HG03442 (cell line): ENCODE measurements around the gene ST14.

ENCODE experiments used
- ATAC-seq: cut with Tn5 transposase; IDR thresholded peaks from one replicate; pipeline ENCODE4 v1.9.1; 2021; ENCODE audit warnings: mild to moderate bottlenecking, moderate library complexity; ENCODE audit not compliant: unreplicated experiment

ST14 gene

GRCh38 chr11:130133716-130134115 is 25.9 kb upstream of the ST14 start:
- no peak for ATAC-seq

- ATAC-seq = no peak
Observed at GRCh38 chr11:130136107-130136506, 23.5 kb upstream of the ST14 start.

- ATAC-seq = no peak
Observed at GRCh38 chr11:130137999-130138398, 21.6 kb upstream of the ST14 start.

- ATAC-seq = no peak
Observed at GRCh38 chr11:130139401-130139800, 20.2 kb upstream of the ST14 start.

GRCh38 chr11:130141561-130142341 is 17.8 kb upstream of the ST14 start:
- no peak for ATAC-seq

GRCh38 chr11:130144141-130144540 is 15.4 kb upstream of the ST14 start:
- ATAC-seq = no peak

- no peak for ATAC-seq
Observed at GRCh38 chr11:130144861-130145281, 14.7 kb upstream of the ST14 start.

- ATAC-seq = no peak
Observed at GRCh38 chr11:130145311-130145812, 14.2 kb upstream of the ST14 start.

- ATAC-seq = no peak
Observed at GRCh38 chr11:130145975-130146776, 13.4 kb upstream of the ST14 start.

GRCh38 chr11:130146796-130147195 is 12.8 kb upstream of the ST14 start:
- ATAC-seq = no peak

GRCh38 chr11:130148796-130149326 is 10.7 kb upstream of the ST14 start:
- ATAC-seq = no peak

- ATAC-seq = peak; percentile 66
Observed at GRCh38 chr11:130150790-130151189, 8.8 kb upstream of the ST14 start.

GRCh38 chr11:130151196-130151595 is 8.4 kb upstream of the ST14 start:
- ATAC-seq = peak; percentile 41

- no peak for ATAC-seq
Observed at GRCh38 chr11:130156108-130157022, 3.2 kb upstream of the ST14 start.

GRCh38 chr11:130157101-130157500 is 2.5 kb upstream of the ST14 start:
- no peak for ATAC-seq

GRCh38 chr11:130157840-130158239 is 1.7 kb upstream of the ST14 start:
- ATAC-seq = no peak

GRCh38 chr11:130159139-130159538 is 443 bp upstream of the ST14 start:
- ATAC-seq = no peak

GRCh38 chr11:130160498-130161155 is 1.0 kb downstream of the ST14 start:
- ATAC-seq = no peak

GRCh38 chr11:130161441-130162145 is 2.0 kb downstream of the ST14 start:
- ATAC-seq = no peak
